Measurements from ENCODE around the gene GLP2R. TPM values are rescaled to one million over a fixed set of nuclear protein-coding genes. Genes with fewer than 3 reads are reported as not detected.

Gene GLP2R
- total RNA-seq, 1 donor from 2014 or later: not detected

DNA sequence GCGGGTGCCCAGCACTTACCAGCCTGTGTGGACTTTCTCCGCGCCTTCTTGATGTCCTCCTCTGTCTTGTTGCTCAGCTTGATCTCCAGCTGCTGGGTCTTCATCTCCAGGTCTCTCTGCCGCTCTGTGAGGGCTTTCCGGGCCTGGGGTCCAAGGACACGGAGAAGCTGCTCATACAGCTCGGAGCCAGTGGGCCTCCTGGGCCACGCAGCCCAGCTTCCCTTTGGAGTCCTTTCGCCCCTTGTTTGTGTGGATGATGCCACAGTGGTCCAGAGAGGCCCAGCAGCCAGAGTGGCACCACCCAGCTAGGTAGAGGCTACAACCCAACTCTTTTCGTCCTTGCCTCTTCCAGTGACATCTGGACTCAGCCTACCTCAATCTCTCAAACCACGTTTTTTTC is 99.7 kb downstream of the GLP2R start:
- DNase-seq: no peak

DNA sequence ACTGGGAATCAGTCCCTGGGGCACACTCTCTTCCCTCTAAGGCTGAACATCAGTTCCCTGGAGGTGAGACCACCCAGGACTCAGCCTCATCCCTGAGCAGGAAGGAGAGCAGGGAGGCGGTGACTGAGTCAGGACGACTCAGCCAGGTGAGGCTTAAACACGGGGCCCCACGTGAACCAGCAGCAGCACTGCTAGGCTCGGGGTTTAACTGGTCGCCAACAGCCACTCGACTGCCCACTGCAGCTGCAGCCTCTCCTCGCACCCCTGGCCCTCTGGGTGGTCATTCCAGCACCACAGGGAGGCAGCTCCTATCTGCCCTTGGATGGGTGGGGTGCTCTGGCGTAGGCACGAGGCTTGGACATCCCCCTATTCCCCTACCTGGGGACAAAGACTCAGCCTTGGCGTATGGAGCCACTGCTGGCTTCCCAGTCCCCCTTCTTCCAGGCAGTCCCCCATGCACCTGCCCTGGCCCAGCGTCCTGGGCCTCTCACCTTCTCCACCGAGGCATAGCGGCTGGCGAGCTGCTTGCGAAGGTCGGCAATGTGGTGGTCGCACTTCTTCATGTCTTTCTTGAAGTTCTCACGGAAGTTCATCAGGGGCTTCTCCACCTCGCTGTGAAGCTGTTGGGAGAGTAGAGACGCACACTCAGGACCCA is 100.6 kb downstream of the GLP2R start:
- no peak for DNase-seq

- no peak for DNase-seq
Observed at GRCh38 chr17:9928601-9929333, 103.0 kb downstream of the GLP2R start.

GRCh38 chr17:9929871-9930270 is 104.1 kb downstream of the GLP2R start:
- DNase-seq: no peak

DNA sequence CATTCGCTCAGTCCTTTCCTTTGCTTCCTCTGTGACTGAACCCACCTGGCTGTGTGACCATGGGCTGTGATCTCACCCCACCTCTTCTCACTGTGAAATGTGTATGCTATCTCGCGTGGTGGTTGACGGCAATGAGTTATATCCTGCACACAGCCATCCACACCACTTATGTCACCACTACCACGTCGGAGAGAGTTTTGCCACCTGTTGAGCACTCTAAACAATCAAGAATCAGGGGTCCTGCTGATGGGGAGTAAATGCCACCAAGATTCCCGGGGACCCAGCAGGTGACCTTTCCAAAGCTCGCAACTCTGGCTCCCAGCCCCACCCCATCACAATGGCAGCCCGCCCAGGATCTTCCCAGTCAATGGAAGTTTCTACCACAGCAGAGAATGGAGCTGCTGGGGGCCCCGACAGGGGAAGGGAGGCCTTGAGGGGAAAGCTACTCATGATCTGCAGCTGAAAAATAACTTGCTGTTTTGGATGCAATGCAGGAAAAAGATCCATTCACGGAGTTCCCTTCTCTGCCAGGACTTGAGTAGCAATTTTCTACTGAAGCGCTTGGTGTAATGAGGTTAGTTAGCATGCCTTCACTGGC is 105.5 kb downstream of the GLP2R start:
- DNase-seq: no peak

- DNase-seq: no peak
Observed at GRCh38 chr17:9932491-9932890, 106.8 kb downstream of the GLP2R start.

DNA sequence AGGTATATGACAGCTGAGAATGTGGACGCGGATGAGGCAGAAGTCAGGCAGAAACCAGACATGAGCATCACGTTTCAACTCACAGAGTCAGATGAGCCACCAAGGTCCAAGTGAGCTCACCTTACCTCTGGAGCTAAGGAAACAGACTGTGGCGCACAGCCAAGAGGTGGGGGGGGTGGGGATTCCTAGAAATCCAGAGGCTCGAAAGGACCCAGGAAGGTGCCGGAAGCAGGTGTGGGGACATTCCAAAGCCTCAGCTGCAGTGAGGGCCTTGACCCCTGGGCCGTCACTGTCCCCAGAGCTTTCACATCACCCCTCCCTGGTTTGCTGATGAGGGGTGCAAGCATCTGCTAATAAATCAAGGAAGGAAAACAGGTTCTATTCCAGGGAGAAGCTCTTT is 108.6 kb downstream of the GLP2R start:
- DNase-seq: no peak

- DNase-seq: no peak
Observed at GRCh38 chr17:9935408-9935807, 109.7 kb downstream of the GLP2R start.

DNA sequence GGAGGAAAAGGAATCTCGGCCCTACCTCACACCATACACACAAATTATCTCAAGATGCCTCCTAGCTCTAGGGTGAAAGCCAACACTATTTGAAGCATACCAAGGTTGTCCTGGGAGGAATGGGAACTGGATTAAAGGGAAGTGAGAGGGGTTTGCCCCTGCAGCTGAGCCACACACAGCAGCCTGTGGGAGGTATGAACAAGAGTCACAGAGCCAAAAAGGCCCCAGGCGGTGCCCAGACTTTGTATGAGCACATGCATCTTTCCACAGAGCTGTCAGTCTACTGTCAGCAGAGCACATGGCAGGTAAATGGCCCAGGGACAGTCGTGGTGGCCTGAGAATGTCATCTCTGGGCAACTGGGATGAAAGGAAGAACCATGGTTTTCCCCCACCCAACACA is 110.4 kb downstream of the GLP2R start:
- no peak for DNase-seq

- DNase-seq: peak; percentile 61
Observed at GRCh38 chr17:9937241-9937761, 111.6 kb downstream of the GLP2R start.

GRCh38 chr17:9937901-9938300 is 112.2 kb downstream of the GLP2R start:
- DNase-seq: no peak

DNA sequence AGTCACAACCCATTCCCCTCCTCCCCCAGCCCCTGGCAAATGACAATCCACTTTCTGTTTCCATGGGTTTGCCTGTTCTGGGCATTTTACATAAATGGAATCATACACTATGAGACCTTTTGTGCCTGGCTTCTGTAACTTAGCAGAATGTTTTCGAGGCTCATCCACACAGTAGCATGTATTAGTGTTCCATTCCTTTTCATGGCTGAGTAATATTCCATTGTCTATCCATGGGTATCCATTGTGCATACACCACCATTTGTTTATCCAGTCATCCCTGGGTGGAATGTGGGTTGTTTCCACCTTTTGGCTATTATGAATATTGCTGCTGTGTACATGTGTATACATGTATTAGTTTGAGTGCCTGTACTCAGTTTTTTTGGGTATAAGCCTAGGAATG is 113.0 kb downstream of the GLP2R start:
- no peak for DNase-seq

GRCh38 chr17:9940841-9941240 is 115.1 kb downstream of the GLP2R start:
- DNase-seq: no peak

DNA sequence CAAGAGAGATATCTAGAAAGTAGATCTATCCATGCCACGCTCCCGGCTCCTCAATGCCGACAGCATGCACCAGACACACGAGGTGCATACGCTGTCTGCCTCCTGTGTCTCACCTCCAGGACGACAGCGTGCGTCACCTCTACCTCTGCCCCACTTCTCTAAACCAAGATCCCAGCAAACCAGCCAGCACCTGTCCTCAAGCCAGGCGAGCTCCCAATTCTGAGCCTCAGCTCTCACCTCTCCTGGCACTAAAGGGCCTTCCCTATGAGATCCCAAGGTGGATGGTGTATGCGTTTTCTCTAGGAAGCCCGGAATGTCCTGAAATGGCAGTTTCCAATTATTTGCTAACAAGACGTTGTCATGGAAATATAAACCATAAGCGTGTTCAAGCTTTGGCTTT is 115.6 kb downstream of the GLP2R start:
- DNase-seq: no peak

Other genes starting within 250 kb of the GLP2R start
- gene CFAP52, start 249.3 kb upstream of the GLP2R start, total RNA-seq: 2.2 TPM
- gene USP43, start 180.4 kb upstream of the GLP2R start, total RNA-seq: 3.6 TPM
- not detected for gene DHRS7C, start 34.3 kb upstream of the GLP2R start, total RNA-seq
- not detected for gene GSG1L2, start 3.8 kb upstream of the GLP2R start, total RNA-seq
- 0.16 TPM for gene RCVRN, start 79.3 kb downstream of the GLP2R start, total RNA-seq